ENCODE results near the gene STARD7.

GRCh38 chr2:96136129-96136720, 72.4 kb downstream of the STARD7 start:
- TF ChIP-seq CTCF (IDR thresholded peaks at IDR 0.05; ENCODE audit: low read depth, low read length), result no peak
- no peak for TF ChIP-seq EZH2phosphoT487 (IDR thresholded peaks at IDR 0.05; ENCODE audit: low read depth)

All from OCI-LY3 (cell line).